ENCODE results near the gene PDXDC1.
"Not testable (repeated sequence)": the region's sequence is repeated elsewhere in the genome, so short reads cannot be mapped to it uniquely, and the experiment has no call there.

The PDXDC1 gene

GRCh38 chr16:15016354-15016753 lies 41.5 kb downstream of the PDXDC1 start:
- DNase-seq, result peak; percentile 40

- DNase-seq, result not testable (repeated sequence)
These were observed 42.2 kb downstream of the PDXDC1 start for GRCh38 chr16:15016951-15017580.

DNA sequence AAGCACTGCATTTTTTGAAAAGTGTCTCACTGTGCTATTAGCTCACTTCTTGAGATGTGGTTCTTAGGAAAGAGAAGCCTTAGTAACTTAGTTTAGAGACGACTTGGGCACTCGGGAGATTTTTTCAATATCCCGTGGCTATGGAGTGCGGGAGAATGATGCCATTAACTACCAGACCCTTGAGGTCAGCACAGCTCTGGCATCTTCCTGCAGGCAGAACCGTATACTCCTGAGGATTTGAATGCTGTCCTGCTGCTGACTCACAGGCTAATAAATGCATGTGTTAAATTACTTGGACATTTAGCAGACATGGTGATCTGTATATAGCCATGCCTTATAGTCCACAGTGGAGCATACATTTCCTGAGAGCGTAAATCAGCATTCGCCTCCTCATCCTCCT lies 46.6 kb downstream of the PDXDC1 start:
- DNase-seq, result not testable (repeated sequence)

GRCh38 chr16:15022194-15022593 lies 47.4 kb downstream of the PDXDC1 start:
- peak; percentile 21 for DNase-seq

DNA sequence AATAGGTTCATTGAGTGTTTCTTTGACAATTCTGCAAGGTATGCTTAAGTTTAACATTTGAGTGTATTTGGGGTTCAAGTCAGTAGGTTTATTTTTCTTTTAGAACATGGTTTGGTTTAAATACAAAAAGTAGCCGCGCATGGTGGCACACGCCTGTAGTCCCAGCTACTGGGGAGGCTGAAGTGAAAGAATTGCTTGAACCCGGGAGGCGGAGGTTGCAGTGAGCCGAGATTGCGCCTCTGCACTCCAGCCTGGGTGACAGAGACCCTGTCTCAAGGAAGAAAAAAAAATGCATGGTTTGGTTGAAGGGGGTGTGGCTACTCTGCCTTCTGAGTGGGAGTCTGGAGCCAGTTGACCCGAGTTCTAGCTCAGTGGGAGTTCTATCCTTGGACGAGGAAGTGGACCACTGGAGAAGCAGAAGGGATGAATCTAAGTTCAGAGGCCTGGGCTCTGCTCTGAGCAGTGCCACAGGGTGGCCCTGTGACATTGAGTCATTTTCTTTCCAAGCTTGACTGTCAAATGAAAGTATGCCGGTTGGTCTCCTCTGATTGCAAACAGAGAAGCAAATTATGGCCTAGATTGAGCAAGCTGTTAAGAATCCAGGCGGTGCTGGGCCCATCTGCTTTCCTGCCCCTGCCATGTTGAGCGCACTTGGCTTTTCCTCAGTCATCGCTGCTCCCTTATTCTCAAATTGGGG lies 48.7 kb downstream of the PDXDC1 start:
- DNase-seq, result not testable (repeated sequence)

- not testable (repeated sequence) for DNase-seq
These were observed 50.0 kb downstream of the PDXDC1 start for GRCh38 chr16:15024858-15025199.

GRCh38 chr16:15025234-15025951 lies 50.6 kb downstream of the PDXDC1 start:
- DNase-seq, result not testable (repeated sequence)

DNA sequence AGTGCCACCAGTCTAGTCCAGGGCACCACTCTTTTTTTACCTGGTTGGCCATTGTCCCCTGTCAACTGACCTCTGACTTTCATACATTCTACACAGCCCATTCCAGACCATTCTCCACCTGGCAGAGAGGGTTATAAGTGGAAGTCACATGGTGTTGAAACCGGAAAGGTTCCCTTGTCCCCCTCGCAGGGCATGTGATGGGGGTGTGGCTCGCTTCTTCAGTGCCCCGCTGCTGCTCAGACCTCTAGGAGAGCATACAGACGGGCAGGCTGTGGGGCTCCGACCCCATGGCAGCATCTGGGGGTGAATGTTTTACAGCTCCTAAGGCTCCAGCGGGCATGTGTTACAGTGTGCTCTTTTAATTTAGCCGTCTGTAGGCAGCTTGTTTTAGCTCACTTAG lies 52.2 kb downstream of the PDXDC1 start:
- not testable (repeated sequence) for DNase-seq

- DNase-seq, result not testable (repeated sequence)
These were observed 52.9 kb downstream of the PDXDC1 start for GRCh38 chr16:15027503-15028344.

DNA sequence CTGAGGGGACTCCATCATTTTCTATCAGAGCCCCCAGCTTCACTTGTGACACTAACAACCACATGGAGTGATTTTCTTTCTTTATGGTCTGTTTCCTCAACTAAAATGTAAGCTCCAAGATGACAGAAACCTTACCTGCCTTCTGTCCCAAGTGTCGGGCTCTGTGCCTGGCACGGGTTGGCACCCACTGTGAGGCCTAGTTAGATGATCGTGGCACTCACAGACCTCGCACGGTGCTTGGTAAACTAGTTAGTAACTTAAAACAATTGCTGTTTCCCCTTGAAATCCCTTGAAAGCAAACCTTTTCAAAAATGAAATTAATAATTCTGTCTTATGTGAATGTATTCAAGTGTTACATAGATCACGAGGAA lies 53.5 kb downstream of the PDXDC1 start:
- DNase-seq, result not testable (repeated sequence)

DNA sequence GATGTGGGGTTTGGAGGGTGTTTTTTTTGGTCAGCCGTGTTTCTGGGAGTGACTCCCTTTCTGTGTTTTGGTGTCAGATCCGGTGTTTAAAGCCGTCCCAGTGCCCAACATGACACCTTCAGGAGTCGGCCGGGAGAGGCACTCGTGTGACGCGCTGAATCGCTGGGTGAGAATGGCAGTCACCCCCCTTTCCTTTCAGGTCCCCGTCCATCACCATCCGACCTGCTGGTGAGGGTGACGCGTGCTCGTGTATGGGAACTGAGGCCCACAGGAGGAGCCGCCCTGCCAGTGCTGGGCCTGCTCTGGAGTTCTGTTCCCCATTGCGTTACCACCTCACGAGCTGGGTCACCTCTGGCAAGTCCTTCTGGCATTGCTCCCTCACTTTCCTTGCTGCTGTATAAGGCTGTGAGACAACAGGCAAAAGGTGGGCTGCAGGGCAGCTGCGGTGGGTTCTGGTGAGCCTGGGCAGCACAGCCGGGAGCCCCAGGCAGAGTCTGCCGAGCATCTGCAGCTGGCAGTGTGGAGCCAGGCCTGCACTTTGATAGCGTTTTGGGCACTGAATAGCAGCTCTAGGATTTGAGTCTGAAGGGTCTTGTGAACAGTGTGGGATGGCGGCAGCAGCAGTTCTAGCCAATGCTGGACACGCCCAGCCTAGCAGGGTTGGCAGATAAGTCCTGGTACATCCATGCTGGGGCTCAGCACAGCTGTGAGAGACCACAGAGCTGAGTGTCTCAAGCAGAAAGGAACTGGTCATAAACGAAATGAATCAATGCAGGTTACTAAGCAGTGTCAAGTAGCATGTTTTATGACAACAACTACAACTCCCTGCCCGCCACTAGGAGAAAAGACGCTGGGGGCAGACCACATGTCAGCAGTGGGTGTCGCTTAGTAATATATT lies 54.2 kb downstream of the PDXDC1 start:
- DNase-seq, result not testable (repeated sequence)

- not testable (repeated sequence) for DNase-seq
These were observed 54.9 kb downstream of the PDXDC1 start for GRCh38 chr16:15029749-15030148.

GRCh38 chr16:15031179-15031578 lies 56.4 kb downstream of the PDXDC1 start:
- DNase-seq, result peak; percentile 73

DNA sequence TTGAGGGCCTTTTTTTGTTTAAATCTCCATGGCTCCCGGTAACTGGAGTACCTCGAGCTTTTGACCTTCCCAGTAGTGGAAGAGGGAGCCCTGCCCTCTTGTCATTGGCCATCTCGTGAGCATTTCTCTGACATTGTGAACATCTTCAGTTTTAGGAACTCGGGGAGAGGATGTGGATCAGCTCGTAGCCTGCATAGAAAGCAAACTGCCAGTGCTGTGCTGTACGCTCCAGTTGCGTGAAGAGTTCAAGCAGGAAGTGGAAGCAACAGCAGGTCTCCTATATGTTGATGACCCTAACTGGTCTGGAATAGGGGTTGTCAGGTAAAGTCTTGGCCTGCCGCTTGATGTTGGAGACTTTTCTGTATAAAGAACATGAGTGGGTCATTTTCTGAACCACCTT lies 56.8 kb downstream of the PDXDC1 start:
- DNase-seq, result no peak

- DNase-seq, result peak; percentile 27
These were observed 57.9 kb downstream of the PDXDC1 start for GRCh38 chr16:15032547-15033308.

DNA sequence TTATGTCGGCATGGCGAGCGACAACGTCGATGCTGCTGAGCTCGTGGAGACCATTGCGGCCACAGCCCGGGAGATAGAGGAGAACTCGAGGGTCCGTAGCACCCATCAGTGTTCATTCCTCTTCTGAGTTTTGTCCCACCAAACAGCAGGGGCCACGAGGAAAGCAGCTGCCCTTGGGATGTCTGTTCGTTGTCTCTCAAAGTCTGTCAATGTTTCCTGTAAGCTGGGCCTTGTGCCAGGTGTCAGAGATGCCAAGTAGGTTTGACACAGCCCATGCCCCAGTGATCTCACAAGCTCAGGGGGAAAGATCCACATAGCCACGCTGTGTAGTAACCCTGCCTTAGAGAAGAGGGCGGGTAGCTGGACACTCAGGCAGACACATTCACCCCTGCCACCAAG lies 58.5 kb downstream of the PDXDC1 start:
- DNase-seq, result no peak

DNA sequence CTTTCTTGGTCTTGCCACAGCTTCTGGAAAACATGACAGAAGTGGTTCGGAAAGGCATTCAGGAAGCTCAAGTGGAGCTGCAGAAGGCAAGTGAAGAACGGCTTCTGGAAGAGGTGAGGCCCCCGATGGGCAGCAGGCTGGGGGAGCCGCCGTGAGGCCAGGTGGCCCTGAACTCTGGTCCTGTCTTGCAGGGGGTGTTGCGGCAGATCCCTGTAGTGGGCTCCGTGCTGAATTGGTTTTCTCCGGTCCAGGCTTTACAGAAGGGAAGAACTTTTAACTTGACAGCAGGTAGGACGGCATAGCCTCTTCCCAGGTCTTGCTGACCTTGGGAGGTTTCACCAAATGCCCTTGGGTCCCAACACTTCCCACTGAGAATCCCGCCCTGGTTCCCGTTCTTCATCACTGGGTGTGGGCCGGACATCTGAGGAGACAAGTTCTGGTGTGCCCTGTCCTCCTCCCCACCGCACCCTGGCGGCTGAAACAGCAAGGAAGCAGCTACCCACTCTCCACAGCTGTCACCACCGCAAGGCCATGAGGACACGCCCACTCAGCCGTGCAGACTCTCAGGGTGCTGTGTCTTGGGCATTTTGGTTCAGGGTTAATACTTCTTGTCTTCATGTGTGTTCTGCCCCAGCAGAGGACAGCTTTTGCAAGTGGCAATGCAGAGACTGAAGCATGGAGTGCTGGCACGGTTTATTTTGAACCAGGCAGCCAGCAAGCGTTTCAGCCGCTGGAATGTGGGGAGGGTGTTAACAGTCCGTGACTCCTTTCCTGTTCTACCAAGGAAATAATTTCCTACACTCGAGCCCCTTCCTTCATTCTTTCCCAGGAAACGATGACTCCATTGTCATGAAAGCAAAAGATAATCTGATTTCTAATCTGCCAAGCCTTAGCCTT lies 59.7 kb downstream of the PDXDC1 start:
- DNase-seq, result no peak

DNA sequence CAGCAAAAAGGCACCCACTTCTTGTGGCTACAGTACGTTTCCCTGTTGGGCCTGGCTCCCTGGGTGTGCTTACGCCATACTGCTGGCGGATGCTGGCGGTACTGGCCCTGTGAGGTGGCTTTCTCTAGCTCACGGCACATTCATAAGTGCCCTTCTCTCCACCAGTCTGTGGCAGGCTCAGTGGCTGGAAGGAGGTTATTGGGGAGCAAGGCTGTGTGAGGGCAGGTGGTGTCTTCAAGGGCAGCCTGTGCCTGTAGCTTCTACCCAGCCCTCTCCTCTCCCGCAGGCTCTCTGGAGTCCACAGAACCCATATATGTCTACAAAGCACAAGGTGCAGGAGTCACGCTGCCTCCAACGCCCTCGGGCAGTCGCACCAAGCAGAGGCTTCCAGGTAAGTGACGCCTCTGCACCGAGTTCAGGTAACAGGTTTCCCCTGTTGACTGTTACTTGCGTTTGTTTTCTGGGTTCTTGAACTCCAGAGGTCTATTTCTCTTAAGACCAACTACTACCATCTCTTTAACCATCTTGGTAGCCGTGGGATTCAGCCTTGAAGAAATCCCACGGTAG lies 60.4 kb downstream of the PDXDC1 start:
- no peak for DNase-seq

DNA sequence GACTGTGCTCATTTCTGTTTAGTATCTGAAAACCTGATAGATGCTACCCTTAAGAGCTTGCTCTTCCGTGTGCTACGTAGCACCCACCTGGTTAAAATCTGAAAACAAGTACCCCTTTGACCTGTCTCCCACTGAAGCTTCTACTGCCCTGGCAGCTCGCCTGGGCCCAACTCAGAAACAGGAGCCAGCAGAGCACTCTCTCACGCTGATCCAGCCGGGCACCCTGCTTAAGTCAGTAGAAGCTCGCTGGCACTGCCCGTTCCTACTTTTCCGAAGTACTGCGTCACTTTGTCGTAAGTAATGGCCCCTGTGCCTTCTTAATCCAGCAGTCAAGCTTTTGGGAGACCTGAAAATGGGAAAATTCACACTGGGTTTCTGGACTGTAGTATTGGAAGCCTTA lies 62.2 kb downstream of the PDXDC1 start:
- DNase-seq, result no peak

DNA sequence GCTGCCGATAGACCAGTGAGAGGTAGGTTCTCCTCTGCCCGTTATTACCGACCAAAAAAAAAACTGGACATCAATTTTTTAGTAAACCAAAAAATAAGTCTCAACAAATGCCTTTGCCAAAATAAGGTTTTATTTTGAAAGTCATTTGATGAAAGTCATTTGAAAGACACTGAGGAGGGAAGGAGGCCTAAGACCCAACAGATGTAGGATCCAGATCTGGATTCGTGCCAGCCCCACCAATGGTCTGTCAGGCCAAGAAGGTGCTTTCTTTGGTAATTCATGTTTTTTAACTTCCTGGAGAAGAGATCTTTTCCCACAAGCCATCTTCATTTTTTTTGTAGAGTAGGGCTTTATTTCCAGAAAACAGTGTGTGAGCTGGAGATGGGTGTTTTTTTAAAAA lies 62.9 kb downstream of the PDXDC1 start:
- DNase-seq, result no peak
